ENCODE measurements around the gene PANK2. TPM values are rescaled to one million over a fixed set of nuclear protein-coding genes. Genes with fewer than 3 reads are reported as not detected.
A peak's percentile ranks its signal among the peaks of the same experiment; 100 is the strongest.

PANK2 gene
- total and polyA plus RNA-seq, 2 of the 8 experiments (the other 6 are each of a cell fraction or from before 2014, with no cell fraction given) = 17.1 to 57.5 TPM

GRCh38 chr20:3930265-3931206, 41.3 kb downstream of the PANK2 start:
- Histone ChIP-seq H3K79me1 (ENCODE audit: low read depth, low read length) (no peaks in the 10 kb centered on the region), H2BK5ac (ENCODE audit: low read depth, low read length) (no peak overlapping the region), H3K23ac (ENCODE audit: insufficient read length) (no peak overlapping the region), H4K8ac (ENCODE audit: extremely low read depth, insufficient read depth, low read length) (no peak overlapping the region), H3K79me2 (ENCODE audit: control insufficient read depth in 1 of 2, insufficient read depth in 2 of 2, low read length in 2 of 2) (no peaks in the 10 kb centered on the region), H2AFZ (ENCODE audit: low read length) (no peak overlapping the region), H2BK12ac (ENCODE audit: low read depth, low read length) (no peak overlapping the region), H3K27me3 (replicated peaks in 1 of 4; ENCODE audit: control insufficient read depth in 3 of 4, extremely low read depth in 1 of 4, insufficient read depth in 3 of 4, low read length in 3 of 4) (no peaks in the 10 kb centered on the region), H3K4me3 (ENCODE audit: extremely low read depth in 1 of 4, insufficient read depth in 2 of 4, low read depth in 3 of 4, low read length in 4 of 4) (no peak overlapping the region), H3K4ac (replicated peaks; ENCODE audit: insufficient read length, low read depth, low read length) (no peak overlapping the region), H3K36me3 (ENCODE audit: control insufficient read depth in 2 of 4, insufficient read depth in 4 of 4, low read length in 3 of 4) (peaks cover 0 to 3% (median 0%) of the 10 kb centered on the region in 4 experiments; a peak in 4 of 8 replicates), H2BK120ac (replicated peaks; ENCODE audit: low read depth, low read length) (no peak overlapping the region), H2BK15ac (ENCODE audit: low read length) (no peak overlapping the region), H4K5ac (ENCODE audit: insufficient read length, low read depth, low read length) (no peak overlapping the region), H3K4me1 (replicated peaks in 1 of 4; ENCODE audit: control insufficient read depth in 3 of 4, insufficient read depth in 4 of 4, low read length in 3 of 4) (peaks cover 0 to 12% (median 2%) of the 10 kb centered on the region in 4 experiments; a peak in 3 of 7 replicates), H3K9me3 (ENCODE audit: insufficient read depth in 2 of 2, low read depth in 1 of 2, low read length in 1 of 2) (no peaks in the 10 kb centered on the region), H3K18ac (ENCODE audit: extremely low read depth, low read length) (no peak overlapping the region), H3K9ac (replicated peaks in 1 of 4; ENCODE audit: extremely low read depth in 1 of 4, low read depth in 3 of 4, low read length in 3 of 4) (no peak overlapping the region; a peak in 1 of 7 replicates), H4K20me1 (replicated peaks in 1 of 2; ENCODE audit: control insufficient read depth in 1 of 2, insufficient read depth in 2 of 2, low read length in 2 of 2) (peaks cover 8 to 12% of the 10 kb centered on the region in 2 experiments), H3K14ac (ENCODE audit: insufficient read length) (no peak overlapping the region), H3K4me2 (ENCODE audit: insufficient read depth in 1 of 2, low read depth in 2 of 2, low read length in 2 of 2) (no peak overlapping the region), H2AK5ac (ENCODE audit: low read depth, low read length) (no peak overlapping the region), H3K56ac (replicated peaks; ENCODE audit: insufficient read length, low read depth, low read length) (no peak overlapping the region), H3K23me2 (ENCODE audit: low read depth, low read length) (no peaks in the 10 kb centered on the region), H2BK20ac (ENCODE audit: low read length) (no peak overlapping the region), H4K91ac (replicated peaks; ENCODE audit: insufficient read length, low read length) (no peak overlapping the region), H3K27ac (ENCODE audit: low read depth, low read length) (no peak overlapping the region)
- ChIA-PET CTCF (ENCODE audit: partially characterized antibody) (interaction anchor here (0.5 to 4.8 kb wide), 12 partner anchors 8 to 265 kb away, joined by 3 to 42 read pairs (median 3); no protein-coding TSS in a partner anchor), POLR2A (ENCODE audit: partially characterized antibody) (interaction anchor here (1.0 to 7.1 kb wide), 9 partner anchors 8 to 141 kb away, joined by 3 to 57 read pairs (median 4); no protein-coding TSS in a partner anchor)
- 80% methylated on average over 6 of the region's 6 CpGs; no CpG with 5 or more reads in 1 of the 2 experiments for WGBS, 2 experiments (ENCODE audit: extremely low coverage in 1 of 2, insufficient coverage in 1 of 2, insufficient read length in 1 of 2, insufficient replicate concordance in 2 of 2, low coverage in 1 of 2, low lambda C conversion rate in 2 of 2, missing lambda C conversion rate in 1 of 2)
- TF ChIP-seq USF2 (IDR thresholded peaks at IDR 0.05; ENCODE audit: low read length) = no peak
- TF ChIP-seq POLR2A (IDR thresholded peaks at IDR 0.05; ENCODE audit: control extremely low read depth in 1 of 2, low read depth in 2 of 2, low read length in 2 of 2) = peak in 1 of 2 experiments; percentile 54; a peak in 1 of 3 replicates
- DNase-seq (ENCODE audit: low read depth in 1 of 2, low spot score in 2 of 2) (no peak), FAIRE-seq (no peak)
